HG03520 (cell line): Measurements from ENCODE around the gene C19orf25.
"Not testable (repeated sequence)": the region's sequence is repeated elsewhere in the genome, so short reads cannot be mapped to it uniquely, and the experiment has no call there.

Source experiments
- ATAC-seq: cut with Tn5 transposase; IDR thresholded peaks from one replicate; pipeline ENCODE4 v1.9.1; 2021; ENCODE audit warnings: mild to moderate bottlenecking, moderate library complexity; ENCODE audit not compliant: unreplicated experiment

C19orf25 gene

GRCh38 chr19:1481893-1482360, 2.9 kb upstream of the C19orf25 start:
- no peak for ATAC-seq

DNA sequence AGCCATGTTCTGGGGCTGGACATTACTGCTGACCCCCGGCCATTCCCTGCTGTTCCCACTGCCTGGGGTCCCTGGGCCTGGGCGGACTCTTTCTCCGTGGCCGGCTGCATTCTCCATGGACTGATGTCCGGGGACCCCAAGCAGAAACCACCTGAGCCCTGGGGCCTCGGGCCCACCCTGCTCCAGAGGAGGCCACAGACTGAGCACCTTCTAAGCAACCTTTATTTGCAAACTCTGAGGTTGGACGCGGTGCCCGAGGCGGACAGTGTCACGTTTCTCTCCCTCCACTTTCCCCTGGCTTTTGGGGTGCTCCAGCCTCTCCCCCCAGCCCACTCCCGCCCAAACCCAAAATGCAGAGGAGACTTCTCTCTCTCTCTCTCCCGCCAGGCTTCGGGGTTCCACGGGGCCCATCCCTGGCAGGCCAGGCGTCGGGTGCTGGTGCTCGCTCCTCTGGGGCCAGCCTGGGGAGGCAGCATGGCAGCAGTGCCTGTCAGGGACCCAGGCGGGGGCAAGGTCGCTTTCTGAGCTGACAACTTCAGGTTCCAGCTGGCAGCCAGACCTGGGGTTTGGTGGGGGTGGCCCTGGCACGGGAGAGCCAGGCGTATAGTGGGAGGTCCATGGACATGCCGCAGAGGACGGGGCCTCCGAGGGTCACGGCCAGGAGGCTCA, 2.3 kb upstream of the C19orf25 start:
- no peak for ATAC-seq

GRCh38 chr19:1477056-1477455, 2.0 kb downstream of the C19orf25 start:
- ATAC-seq = not testable (repeated sequence)

- no peak for ATAC-seq
Observed at GRCh38 chr19:1475751-1476437, 3.1 kb downstream of the C19orf25 start.

DNA sequence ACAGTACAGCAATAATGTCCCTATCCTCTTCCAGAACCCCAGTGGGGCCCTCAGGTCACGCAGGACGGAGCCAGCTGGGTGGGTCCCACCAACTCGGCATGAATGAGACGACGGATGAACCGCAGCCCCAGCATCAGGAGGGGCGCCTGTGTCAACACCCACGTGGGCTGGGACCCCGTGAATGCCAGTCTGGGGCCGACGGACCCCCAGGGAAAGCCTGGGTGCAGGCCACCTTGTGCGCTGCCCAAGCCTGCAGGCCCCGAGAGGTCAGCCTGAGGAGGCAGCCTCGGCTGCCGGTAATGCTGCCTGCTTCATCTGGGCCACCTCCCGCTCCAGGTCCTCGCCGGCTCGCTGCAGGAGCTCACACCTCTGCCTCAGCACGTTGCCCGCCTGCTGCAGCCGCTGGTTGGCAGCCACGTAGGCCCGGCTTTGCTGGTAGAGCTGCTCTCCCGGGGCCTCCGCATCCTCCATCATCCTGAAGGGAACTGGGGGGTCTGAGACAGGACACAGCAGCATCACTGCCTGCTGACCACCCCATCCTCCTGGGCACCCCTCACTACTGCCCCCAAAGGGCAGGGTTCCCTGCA, 4.2 kb downstream of the C19orf25 start:
- ATAC-seq = no peak

GRCh38 chr19:1474011-1474764, 4.8 kb downstream of the C19orf25 start:
- ATAC-seq = no peak

- no peak for ATAC-seq
Observed at GRCh38 chr19:1473085-1473851, 5.7 kb downstream of the C19orf25 start.

DNA sequence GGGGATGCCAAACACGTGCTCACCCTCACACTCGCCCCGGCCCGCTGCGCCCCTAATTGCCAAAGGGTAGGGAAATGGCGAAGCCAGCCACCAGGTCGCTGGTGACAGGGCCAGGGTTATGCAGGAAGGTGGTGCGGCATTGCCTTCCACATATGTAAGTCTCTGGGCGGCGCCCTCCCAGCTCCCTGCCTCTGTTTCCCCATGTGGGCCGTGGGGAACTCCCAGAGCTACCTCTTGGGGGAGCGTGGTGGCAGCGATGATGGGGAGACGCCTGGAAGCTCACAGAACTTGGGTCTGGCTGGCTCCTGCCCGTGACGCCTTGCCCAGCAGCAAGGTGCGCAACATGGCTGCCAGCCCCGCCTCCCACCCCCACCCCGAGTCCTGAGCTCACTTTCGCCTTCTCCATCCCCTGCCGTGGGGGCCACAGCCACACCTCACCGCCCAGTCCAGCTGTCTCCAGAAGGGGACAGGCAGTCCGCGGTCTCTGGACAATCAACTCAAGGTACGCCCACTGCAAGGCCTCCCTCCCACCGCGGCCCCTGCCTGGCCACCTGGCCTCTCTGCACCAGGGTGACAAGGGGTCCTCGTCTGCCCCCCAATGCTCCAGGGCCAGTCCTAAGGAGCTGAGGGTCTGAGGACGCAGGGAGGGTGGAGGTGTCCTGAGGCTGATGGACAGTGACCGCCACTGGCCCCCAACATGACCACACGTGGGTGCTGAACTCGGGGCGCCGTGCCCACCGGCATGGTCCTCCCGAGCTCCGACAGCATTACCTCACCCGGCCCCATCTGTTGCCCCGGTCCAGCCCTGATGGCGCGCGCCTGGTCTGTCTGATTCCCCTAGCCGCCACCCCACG, 6.6 kb downstream of the C19orf25 start:
- ATAC-seq = no peak

DNA sequence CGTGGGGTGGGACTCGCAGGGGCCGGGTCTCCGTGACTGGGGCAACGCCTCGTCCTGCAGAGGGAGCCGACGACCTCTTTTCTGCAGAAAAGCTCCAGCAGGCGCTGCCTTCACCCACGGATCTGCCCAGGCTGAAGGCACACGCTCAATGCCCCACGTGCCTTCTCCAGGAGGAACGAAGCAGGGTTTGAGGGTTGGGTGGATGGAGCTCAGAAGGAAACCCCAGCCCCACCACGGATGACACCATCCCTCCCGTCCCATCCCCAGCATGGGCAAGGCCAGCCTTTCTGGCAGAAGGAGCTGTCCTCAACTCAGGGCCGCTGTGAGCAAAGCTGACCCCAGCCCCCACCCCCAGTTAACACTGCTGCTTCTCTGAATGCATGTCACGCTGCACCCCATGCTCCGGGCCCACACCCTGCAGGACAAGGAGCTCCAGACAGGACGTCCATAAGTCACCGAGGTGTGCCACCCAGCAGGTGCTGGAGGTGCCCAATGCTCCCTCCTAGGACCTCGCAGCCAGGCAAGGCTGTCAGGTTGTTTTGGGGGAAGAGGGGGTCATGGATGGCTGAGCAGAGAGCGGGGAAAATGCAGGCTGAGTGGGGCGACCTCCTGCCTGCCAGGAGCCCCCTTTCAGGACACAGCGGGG, 7.4 kb downstream of the C19orf25 start:
- no peak for ATAC-seq

- ATAC-seq = no peak
Observed at GRCh38 chr19:1471010-1471514, 8.0 kb downstream of the C19orf25 start.

- ATAC-seq = no peak
Observed at GRCh38 chr19:1470305-1471009, 8.6 kb downstream of the C19orf25 start.

DNA sequence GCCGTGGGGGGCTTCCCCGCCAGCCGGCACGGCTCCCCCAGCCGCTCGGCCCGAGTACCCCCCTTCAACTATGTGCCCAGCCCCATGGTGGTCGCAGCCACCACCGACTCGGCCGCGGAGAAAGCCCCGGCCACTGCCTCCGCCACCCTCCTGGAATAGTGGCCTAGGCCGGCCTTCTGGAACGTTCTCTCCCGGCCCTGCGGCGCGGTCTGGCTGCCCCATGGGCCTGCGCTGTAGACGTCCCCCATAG, 9.0 kb downstream of the C19orf25 start:
- ATAC-seq = no peak

DNA sequence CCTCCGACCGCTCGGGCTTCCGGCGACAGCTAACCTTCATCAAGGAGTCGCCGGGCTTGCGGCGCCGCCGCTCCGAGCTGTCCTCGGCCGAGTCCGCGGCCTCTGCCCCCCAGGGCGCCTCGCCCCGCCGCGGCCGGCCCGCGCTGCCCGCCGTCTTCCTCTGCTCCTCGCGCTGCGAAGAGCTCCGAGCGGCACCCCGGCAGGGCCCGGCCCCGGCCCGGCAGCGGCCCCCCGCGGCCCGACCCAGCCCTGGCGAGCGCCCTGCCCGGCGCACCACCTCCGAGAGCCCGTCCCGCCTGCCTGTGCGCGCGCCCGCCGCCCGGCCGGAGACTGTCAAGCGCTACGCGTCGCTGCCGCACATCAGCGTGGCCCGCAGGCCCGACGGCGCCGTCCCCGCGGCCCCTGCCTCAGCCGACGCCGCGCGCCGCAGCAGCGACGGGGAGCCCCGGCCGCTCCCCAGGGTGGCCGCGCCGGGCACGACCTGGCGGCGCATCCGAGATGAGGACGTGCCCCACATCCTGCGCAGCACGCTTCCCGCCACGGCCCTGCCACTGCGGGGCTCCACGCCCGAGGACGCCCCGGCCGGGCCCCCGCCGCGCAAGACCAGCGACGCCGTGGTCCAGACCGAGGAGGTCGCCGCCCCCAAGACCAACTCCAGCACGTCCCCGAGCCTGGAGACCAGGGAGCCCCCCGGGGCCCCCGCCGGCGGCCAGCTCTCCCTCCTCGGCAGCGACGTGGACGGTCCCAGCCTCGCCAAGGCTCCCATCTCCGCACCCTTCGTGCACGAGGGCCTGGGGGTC, 9.6 kb downstream of the C19orf25 start:
- no peak for ATAC-seq

DNA sequence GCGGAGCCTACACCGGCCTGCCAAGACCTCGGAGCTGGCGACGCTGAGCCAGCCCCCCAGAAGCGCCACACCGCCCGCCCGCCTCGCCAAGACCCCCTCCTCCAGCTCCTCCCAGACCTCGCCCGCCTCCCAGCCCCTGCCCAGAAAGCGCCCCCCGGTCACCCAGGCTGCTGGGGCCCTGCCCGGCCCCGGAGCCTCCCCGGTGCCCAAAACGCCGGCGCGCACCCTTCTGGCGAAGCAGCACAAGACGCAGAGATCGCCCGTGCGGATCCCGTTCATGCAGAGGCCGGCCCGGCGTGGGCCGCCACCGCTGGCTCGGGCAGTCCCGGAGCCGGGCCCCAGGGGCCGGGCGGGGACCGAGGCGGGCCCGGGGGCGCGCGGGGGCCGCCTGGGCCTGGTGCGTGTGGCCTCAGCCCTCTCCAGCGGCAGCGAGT, 10.2 kb downstream of the C19orf25 start:
- ATAC-seq = no peak

- no peak for ATAC-seq
Observed at GRCh38 chr19:1468274-1468820, 10.7 kb downstream of the C19orf25 start.

DNA sequence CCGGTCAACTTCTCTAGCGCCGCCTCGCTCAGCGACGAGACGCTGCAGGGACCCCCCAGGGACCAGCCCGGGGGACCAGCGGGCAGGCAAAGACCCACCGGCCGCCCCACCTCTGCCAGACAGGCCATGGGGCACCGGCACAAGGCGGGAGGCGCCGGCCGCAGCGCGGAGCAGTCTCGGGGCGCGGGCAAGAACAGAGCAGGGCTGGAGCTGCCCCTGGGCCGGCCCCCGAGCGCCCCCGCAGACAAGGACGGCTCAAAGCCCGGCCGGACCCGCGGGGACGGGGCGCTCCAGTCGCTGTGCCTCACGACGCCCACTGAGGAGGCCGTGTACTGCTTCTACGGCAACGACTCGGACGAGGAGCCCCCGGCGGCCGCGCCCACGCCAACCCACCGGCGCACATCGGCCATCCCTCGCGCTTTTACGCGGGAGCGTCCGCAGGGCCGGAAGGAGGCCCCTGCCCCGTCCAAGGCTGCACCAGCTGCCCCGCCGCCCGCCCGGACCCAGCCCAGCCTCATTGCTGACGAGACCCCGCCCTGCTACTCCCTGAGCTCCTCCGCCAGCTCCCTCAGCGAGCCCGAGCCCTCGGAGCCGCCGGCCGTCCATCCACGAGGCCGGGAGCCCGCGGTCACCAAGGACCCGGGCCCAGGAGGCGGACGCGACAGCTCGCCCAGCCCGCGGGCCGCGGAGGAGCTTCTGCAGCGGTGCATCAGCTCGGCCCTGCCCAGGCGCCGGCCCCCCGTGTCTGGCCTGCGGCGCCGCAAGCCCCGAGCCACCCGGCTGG, 11.3 kb downstream of the C19orf25 start:
- no peak for ATAC-seq

DNA sequence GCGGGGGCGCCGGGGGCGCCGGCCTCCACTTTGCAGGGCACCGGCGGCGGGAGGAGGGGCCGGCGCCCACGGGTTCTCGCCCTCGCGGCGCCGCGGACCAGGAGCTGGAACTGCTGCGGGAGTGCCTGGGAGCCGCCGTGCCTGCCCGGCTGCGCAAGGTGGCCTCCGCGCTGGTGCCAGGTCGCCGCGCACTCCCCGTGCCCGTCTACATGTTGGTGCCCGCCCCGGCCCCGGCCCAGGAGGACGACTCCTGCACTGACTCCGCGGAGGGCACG, 11.9 kb downstream of the C19orf25 start:
- ATAC-seq = no peak
